HG03108 (cell line): ENCODE data around the gene PRLH.

ENCODE experiments used
- ATAC-seq: cut with Tn5 transposase; IDR thresholded peaks from one replicate; pipeline ENCODE4 v1.9.1; 2021; ENCODE audit warnings: moderate library complexity; ENCODE audit not compliant: unreplicated experiment

PRLH gene

DNA sequence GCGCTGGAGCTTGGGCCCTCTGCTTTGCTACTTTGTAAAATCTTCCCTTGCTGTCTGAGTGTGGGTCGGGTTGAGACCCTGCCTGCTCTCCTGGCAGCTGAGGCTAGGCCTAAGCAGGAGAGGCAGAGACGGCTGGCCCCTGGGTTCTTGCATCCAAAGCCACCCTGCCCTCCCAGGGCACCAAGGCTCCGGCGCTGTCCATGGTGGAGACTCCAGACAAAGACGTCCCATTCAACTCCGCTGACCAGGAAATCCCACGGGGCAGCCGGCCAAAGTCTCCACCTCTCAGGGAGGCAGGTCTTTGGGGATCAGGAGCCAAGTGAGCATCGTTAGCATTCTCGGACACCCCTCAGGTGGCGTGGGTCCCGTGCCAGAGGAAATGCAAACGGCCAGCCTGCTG lies 2.6 kb upstream of the PRLH start:
- ATAC-seq = no peak

DNA sequence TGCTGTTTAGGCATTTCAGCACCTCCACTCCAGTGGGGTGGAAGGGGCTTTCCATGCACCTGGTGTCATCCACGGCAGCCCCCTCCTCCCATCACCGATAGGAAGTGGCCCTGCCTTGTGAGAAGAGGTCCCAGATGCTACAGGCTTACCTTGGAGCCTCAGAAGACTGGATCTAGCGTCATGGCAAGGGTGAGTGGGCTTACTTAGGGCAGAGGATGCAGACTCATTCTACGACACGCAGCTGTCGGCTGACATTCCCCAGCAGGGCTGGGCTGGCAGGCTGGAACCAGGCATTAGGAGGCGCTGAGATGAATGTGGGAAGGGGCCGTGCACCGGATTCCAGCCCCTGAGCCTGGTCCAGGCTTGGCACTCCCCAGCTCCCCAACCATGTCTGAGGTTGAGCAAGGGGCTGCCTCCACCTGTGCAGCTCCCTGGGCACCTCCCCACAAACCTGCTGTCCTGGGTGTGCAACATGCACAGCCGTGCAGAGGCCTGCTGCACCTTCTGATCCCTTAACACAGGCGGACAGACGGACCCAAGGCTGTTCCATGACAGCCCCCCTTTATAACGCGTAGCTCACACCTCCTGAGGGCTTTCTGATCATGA lies 1.7 kb upstream of the PRLH start:
- ATAC-seq = no peak

DNA sequence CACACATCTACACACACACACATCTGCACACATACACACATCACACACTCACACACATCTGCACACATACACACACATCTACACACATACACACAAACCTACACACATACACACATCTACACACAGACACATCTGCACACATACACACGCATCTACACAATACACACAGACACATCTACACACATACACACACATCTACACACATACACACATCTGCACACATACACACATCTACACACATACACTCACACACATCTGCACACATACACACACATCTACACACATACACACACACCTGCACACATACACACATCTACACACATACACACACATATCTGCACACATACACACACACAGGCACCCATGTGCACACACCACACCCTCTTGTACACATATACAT lies 400 bp upstream of the PRLH start:
- ATAC-seq = no peak

DNA sequence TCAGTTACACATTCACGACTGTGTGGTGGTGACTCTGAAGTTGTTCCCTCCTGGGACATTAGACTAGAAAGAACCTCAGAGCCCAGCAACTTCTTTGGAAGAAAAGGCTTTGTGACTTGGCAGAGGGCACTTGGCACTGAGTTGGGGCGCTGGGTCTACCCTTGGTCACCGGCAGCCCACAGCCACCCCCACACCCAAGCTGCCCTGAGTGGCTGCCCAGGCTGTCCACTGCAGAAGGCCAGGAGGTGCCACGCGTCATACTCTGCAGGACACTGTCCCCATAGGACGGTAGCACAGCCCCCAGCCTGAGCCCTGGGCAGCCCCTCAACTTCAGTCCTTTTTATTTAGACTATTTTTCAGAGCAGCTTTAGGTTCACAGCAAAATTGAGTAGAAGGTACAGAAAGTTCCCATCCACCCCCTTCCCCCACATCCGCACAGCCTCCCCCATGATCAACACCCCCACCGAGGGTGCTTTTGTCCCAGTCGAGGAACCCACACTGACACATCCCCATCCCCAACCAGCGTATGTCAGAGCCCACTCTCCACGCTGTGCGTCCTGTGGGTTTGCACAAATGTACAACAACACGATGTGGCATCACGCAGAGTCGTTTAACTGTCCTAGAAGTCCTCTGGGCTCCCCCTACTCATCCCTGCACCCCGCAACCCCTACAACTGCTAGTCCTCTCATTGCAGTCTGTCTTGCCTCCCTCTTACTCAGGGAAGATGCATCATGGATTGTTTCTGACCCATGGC lies 1.1 kb downstream of the PRLH start:
- no peak for ATAC-seq

DNA sequence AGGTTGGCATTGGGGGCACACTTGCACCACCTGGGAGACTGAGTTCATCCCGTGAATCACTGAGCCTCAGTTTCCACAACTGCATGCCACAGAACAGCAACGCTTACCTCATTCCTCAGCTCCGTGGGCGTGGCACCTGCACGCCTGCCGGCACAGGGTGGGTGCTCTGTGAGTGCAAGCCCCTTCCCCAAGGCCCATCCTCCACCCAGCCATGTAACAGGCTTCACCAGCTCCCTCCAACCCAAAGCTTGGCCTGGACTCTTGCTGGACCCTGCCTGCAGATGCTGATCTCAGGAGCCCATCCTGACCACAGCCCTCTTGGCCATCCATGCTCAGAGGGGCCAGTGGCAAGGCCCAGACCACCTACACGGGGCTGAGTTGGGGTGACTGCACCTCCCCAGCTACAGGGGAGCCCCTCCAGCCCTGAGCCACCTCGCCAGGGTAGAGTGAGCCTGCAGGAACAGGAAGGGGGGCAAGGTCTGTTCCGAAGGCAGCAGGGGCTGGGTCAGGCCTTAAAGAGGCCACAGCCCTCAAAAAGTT lies 1.8 kb downstream of the PRLH start:
- no peak for ATAC-seq

DNA sequence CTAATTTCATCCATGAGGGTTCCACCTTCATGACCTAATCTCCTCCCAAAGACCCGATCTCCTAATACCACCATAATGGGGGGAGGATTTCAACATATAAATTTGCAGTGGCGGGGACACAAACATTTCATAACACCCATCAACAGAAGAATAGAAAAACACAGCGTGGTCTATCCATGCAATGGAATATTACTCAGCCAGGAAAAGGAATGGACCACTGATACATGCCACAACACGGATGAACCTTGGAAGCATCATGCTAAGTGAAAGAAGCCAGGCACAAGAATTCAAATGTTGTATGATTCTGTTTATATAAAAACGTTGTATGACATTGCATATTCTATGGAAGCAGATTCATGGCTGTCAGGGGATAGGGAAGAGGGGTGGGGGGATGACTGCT lies 2.7 kb downstream of the PRLH start:
- no peak for ATAC-seq

DNA sequence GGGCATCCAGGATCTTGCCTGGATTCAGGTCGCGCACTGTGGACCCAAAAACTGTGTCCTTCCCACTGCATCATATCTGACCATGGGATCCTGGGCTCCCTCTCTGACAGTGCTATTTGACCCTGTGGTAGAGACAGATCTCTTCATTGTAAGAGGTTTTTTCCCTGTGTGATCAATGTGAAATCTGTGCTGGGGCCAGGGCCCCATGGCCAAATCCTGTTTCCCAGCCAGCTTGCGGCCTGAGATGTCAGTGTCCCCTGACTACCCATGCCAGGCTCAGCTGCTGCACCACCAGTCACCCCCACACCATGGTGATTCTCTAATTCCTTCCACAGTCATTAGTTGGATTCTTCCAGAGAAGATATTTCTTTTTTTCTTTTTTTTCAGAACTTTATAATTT lies 3.5 kb downstream of the PRLH start:
- ATAC-seq = no peak

DNA sequence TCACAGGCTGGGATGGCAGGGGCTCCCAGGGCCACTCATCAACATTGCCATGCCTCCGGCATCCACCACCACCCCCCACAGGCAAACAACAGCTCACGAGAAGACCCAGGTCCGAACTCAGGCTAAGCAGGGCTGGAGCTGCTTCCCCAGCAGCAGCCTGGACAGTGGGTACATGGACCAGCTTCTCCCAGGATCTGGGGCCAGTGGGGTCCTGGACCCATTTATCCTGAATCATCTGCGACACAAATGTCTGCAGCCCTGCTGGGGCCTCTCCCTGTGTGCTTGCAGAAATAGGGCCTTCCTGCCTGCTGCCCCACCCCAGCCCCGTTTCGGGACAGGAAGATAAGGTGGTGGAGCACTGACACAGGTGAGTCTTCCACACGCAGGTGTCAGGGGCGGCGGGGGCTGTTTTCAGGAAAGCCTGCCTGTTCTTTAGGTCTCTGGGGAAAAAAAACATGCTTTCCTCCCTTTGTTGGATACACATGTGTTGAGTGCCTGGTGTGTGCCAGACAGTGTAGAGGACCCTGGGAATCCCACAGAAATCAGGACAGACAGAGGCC lies 4.5 kb downstream of the PRLH start:
- no peak for ATAC-seq

DNA sequence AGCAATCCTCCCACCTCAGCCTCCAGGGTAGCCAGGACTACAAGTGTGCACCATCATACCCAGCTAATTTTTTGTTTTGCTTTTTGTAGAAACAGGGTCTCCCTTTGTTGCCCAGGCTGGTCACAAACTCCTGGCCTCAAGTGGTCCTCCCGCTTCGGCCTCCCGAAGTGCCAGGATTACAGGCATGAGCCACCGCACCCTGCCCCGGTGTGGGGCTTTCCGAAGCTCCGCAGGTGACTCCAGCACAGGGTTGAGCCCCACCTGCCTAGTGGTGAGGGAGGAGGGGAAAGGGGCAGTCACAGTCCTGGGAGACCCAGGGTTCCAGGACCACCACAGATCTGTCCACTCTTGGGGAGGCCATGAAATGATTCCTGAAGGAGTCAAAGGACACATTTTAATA lies 5.2 kb downstream of the PRLH start:
- ATAC-seq = no peak

DNA sequence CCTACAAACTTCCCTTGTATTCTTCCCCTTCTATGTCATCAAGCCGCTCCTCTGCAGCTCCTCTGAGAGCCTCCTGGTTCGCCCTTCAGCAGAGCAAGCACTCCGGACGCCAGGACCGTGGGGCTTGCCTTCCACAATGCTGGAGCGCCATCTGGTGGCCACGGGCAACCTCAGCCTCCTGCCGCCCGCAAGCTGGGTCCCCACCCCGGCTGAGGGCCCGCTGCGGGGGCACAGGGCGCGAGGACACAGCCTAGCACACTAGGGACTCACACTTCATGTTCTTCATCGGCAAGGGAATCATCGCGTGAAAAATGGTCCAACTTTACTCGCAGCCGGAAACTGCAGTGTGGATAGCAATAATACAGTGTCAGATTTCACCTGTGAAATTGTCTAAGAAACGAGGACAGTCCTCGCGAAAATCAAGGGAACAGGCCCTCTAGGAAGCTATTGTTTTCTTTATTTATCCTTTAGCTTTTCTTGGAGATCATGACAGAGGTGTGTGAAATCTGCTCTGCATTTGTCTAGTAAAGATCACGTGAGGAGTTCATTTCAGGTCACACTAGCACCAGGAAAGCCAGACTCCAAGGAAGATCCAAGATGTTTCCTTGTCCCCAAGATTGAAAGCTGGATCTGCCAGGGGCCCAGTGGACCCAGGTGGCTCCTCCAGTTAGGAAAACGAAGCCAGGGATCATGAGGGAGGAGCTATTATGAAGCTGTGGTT lies 5.8 kb downstream of the PRLH start:
- peak; percentile 92 for ATAC-seq

DNA sequence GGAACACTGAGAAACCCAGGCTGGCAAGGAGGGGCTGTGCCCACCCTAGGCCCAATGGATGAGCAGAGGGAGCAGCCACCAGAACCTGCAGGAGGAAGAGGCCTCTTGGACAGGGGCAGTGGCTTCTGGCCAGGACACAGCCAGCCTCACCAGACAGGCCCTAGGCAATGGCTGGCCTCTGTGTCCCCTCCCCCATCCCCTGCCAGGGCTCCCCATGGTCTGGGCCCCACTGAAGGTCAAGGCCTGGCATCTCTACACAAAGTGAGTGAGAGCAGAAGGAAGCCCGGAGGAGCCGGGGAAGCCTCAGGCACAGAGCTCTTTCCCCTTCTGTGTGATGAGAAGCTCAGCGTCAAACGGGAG lies 6.3 kb downstream of the PRLH start:
- no peak for ATAC-seq

DNA sequence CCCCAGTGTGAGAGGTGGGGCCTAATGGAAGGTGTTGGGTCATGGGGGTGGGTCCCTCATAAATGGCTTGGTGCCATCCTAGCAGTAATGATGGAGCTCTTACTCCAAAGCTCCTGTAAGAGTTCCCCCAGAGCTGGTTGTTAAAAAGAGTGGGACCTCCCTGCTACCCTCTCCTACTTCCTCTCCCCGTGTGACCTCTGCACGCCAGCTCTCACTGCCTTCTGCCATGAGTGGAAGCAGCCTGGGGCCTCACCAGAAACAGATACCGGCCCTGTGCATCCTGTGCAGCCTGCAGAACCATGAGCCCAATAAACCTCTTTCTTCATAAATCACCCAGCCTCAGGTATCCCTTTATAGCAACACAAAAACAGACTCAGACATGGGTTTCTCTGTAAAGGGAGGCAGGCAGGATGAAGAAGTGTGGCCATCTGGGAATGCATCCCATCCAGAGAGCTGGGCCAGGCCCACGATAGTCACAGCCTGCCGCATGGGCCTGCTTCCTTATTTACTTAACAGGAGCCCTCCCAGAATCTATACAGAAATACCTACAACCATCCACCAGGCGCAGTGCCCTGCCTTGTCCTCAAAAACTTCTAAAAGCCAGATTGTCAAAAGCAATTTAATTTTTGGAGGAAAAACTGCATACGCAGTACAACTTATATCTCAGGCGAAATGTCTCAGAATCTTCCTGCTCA lies 7.5 kb downstream of the PRLH start:
- ATAC-seq = no peak

DNA sequence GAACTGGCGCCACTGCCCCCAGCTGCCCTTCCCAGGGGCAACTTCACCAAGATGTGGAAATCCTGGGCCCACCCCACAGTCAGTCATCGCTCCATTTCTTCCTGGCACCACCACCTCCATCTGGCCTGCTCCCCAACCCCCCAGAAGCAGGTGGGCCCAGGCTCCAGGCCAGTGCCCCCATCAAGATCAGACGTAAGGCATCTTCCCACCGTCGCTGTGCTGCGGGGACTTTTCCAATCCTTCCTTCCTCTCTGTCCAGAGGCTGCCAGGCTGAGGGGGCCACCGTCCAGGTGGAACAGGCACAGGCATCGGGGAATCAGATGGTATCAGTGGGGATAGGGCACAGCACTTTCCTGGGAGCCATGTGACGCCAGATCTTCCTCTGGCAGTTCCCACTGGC lies 8.1 kb downstream of the PRLH start:
- ATAC-seq = no peak

DNA sequence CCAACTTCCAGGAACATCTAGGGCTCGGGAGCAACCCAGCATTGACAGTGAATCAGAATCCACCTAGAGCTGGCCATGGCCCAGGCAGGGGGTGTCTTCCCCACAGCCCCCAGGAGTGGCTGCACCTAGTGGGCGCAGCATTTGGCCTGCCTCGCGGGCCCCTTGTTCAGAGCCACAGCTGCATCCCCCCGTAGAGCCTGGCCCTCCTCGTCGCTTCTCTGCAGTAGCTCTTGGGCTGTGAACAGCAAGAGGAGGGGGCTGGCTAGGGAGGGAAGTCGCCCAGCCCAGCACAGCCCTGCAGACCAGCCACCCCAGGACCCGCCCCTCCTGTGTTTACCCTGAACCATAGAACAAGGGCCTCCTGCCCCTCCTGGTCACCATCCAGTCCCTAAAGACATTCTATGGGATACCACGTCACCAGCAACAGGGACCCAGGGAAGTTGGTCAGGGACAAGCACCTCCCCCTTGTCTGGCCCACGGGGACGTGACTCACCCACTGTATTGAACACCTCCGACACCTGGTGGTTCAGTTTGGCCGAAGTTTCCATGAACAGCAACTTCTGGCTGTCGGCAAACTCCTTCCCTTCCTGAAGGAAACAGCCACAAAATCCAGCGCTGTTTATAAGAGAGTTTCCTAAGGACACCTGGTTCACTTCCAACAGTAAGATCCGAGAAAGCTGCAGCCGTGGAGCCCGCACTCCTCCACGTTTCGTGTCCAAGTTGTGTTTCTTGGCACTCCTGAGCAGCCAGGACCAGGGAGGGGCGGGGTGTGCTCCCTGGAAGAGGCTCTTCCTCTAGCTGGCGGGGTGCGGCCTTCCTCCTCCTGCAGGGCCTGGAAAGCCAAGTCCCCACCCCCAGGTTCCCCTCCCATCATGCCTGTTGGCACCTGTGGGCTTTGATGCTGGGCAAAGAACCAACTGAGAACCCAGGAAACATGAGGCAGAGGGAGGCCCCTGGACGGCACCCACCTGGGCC lies 8.8 kb downstream of the PRLH start:
- ATAC-seq = no peak

DNA sequence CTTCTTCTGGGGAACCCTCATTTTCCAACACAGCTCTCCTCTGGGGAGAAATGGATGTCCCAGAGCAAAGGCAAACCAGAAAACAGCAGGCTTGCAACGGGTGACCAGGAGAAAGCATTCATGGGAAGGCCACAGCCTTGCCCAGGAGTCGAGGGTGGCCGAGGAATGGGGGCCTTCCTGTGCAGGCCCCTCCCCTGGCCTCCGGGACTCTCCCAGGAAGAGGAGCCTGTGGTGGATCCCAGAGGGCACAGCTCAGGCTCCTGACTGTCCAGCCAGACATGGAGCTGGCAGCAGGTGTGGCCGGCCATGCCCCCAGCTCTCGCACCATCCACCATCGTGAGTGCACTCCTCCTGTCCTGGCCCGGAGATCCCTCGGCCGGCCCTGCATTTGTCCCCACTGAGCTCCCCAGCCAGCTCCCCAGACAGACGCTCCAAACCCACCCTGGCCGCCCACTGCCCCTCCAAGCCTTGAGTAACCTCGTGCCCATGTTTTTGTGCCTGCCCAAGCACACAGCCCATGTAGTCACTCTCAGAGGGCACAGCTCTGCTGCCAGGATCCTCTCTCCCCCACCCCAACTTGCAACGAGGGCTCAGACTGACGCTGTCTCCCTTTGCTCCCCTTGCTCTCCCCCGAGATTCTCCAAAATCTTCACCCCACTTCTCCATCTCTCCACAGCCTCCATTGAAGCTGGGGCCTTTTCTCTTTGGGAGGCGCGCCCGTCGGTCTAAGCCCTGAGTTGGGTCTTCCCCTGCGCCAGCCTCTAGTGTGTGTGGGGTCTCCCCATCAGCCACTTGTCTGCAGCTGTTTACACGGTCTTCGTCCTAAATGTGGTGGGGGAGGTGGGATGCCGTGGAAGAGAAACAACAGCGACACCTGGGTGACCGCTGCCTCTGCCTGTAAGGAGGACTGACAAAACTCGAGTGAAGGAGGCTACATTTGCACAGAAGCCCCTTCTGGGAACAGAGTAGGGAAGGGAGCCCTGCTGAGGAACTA lies 9.8 kb downstream of the PRLH start:
- no peak for ATAC-seq

DNA sequence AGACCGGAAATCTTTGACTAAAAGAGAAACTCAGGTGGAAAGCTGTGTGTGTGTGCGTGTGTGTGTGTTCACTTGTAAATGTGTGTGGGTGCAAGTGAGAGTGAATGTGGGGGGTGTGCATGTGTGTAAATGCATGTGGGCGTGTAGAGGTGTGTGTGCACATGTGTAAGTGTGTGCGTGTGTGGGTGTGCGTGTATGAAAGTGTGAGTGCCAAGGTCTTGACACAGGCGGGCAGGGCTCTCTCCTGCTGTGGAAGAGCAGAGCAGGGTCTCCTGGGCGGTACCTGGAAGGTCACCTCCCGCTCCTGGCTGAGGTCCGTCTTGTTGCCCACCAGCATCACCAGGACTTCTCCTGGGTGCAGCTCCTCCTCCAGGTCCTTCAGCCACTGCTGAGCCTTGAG lies 10.6 kb downstream of the PRLH start:
- ATAC-seq = no peak

DNA sequence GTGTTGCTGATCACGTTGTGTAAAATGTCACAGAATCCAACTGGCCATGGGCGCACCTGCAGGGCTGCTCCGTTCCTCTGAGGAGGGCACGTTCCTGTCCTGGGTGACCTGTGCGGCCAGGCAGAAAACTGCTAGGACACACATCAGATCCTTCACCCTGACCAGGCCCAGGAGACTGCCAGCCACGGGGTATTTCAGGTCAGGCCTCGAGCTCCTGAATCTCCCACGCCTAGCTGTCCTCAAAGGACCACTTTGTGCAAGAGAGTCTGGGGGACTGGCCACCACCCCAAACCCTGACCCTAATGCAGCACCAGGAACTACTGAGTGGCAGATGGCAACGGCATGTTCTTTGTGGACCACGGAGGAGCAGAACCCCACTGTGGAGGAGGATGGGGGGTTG lies 11.1 kb downstream of the PRLH start:
- no peak for ATAC-seq

DNA sequence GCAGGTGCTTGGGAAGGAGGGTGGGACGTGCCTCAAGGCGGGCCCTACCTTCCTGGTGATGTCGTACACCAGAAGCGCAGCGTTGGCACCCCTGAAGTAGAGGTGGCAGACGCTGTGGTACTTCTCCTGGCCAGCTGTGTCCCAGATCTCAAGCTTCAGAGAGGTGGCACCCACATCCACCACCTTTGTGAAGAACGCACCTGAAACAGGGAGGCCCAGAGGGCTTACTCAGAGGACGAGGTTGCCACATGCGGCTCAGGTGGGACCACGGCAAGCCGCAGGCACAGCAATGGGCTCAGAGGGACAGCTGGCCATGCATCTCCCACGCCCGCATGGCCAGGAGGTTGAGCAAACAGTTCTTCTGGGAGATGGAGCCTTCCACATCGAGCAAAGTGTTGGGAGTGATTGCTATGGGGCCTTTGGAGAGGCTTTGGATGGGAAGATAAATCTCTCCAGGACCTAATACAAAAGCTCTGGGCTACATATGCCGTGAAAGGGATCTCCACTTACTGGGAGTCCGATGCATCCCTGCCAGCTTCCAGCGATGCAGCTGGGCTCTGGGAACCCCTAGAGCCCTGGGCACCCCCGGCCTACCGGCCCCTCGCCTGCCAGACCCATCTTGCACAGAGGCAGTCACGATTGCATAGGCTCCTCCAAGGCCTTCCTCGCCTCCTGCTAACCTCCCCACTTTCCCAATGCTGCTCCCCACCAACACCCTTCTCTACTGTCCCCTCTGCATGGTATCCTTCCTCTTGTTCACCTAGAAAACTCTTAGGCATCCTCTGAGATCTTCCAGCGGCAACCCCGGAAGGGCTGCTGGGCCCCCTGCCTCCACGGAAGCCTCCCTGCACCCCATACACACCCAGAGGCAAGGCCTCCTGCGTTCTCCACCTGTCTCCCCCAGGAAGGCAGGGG lies 11.8 kb downstream of the PRLH start:
- no peak for ATAC-seq
